ENCODE data around the gene NKX1-2.

Gene NKX1-2

GRCh38 chr10:124417895-124418725 lies 31.7 kb downstream of the NKX1-2 start:
- H3K4me3 ChIP-seq (ENCODE audit: low read length in 2 of 2): peak overlapping the region; percentile 74 to 95
- H3K79me1 ChIP-seq (ENCODE audit: low read depth, low read length): no peaks in the 10 kb centered on the region
- peak overlapping the region; percentile 99 for H3K23ac ChIP-seq (ENCODE audit: low read depth, low read length, poor library complexity)
- no peak overlapping the region for H4K91ac ChIP-seq (ENCODE audit: low read depth, low read length, poor library complexity)
- H3K4ac ChIP-seq (ENCODE audit: low read length): no peak overlapping the region
- H3K9me3 ChIP-seq (replicated peaks in 1 of 2; ENCODE audit: control insufficient read depth in 2 of 2, insufficient read depth in 1 of 2, low read depth in 1 of 2, low read length in 2 of 2): no peaks in the 10 kb centered on the region
- no CpG with 5 or more reads among the region's 64 CpGs for WGBS, 2 donors (ENCODE audit: extremely low coverage in 2 of 2, insufficient read length in 2 of 2, insufficient replicate concordance in 1 of 2)
- H3K9ac ChIP-seq (ENCODE audit: low read depth, low read length, poor library complexity): peak overlapping the region; percentile 80
- H2BK12ac ChIP-seq (ENCODE audit: low read length): no peak overlapping the region
- peak overlapping the region; percentile 59 for H2BK5ac ChIP-seq (ENCODE audit: low read length)
- no peak overlapping the region for H2AK5ac ChIP-seq (ENCODE audit: low read depth, low read length)
- no peak overlapping the region for H2BK120ac ChIP-seq (ENCODE audit: low read depth, low read length)
- H3K4me2 ChIP-seq (ENCODE audit: insufficient read depth, low read length, poor library complexity, severe bottlenecking): peak overlapping the region; percentile 90
- H3K27me3 ChIP-seq (ENCODE audit: control insufficient read depth in 3 of 3, insufficient read depth in 3 of 3, low read depth in 1 of 3, low read length in 3 of 3): peaks cover 0 to 38% (median 12%) of the 10 kb centered on the region in 3 experiments
- peak overlapping the region; percentile 49 for H3K14ac ChIP-seq (ENCODE audit: low read length)
- peak overlapping the region; percentile 73 for H3K18ac ChIP-seq (ENCODE audit: low read length)
- H3K36me3 ChIP-seq (replicated peaks in 1 of 2; ENCODE audit: control insufficient read depth in 2 of 2, insufficient read depth in 2 of 2, low read length in 2 of 2): no peaks in the 10 kb centered on the region
- H3K27ac ChIP-seq (replicated peaks; ENCODE audit: low read length): no peak overlapping the region
- peaks cover 3 to 6% of the 10 kb centered on the region in 2 donors for H3K4me1 ChIP-seq (ENCODE audit: control insufficient read depth in 2 of 2, insufficient read depth in 1 of 2, low read depth in 1 of 2, low read length in 2 of 2)
- H2BK15ac ChIP-seq (ENCODE audit: low read length): no peak overlapping the region
- H2AFZ ChIP-seq (ENCODE audit: low read length): peak overlapping the region; percentile 97
- DNase-seq (ENCODE audit: low spot score): peak; percentile 56
- H4K8ac ChIP-seq (ENCODE audit: low read depth, low read length): no peak overlapping the region

DNA sequence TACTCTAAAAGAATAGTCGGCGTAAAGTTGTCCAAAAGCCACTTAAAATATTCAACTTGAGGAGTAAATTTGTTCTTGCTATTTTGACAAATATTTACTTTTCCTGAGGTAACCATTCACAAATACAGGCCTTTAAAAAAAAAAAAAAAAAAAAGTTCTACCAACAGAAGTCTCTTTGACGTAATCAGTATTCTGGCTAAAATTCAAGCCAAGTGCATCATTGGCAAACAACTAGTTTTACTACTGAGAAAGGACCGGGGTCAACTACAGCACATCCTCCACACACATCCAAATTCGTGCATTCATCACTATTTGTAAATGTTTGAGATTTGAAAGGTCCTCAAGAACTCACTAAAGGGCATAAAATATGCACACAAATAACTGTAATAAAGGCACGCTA lies 33.1 kb downstream of the NKX1-2 start:
- H3K23ac ChIP-seq (ENCODE audit: low read depth, low read length, poor library complexity): no peak overlapping the region
- no peak overlapping the region for H2AK5ac ChIP-seq (ENCODE audit: low read depth, low read length)
- H2BK12ac ChIP-seq (ENCODE audit: low read length): no peak overlapping the region
- H2BK120ac ChIP-seq (ENCODE audit: low read depth, low read length): no peak overlapping the region
- no peak overlapping the region for H2AFZ ChIP-seq (ENCODE audit: low read length)
- no CpG with 5 or more reads among the region's 6 CpGs for WGBS, 2 donors (ENCODE audit: extremely low coverage in 2 of 2, insufficient read length in 2 of 2, insufficient replicate concordance in 1 of 2)
- no peak overlapping the region for H4K91ac ChIP-seq (ENCODE audit: low read depth, low read length, poor library complexity)
- H3K36me3 ChIP-seq (replicated peaks in 1 of 2; ENCODE audit: control insufficient read depth in 2 of 2, insufficient read depth in 2 of 2, low read length in 2 of 2): no peaks in the 10 kb centered on the region
- H4K8ac ChIP-seq (ENCODE audit: low read depth, low read length): no peak overlapping the region
- H3K27me3 ChIP-seq (ENCODE audit: control insufficient read depth in 3 of 3, insufficient read depth in 3 of 3, low read depth in 1 of 3, low read length in 3 of 3): peaks cover 0 to 25% (median 12%) of the 10 kb centered on the region in 3 experiments
- no peak overlapping the region for H2BK15ac ChIP-seq (ENCODE audit: low read length)
- H3K9ac ChIP-seq (ENCODE audit: low read depth, low read length, poor library complexity): no peak overlapping the region
- H3K18ac ChIP-seq (ENCODE audit: low read length): no peak overlapping the region
- no peaks in the 10 kb centered on the region for H3K9me3 ChIP-seq (replicated peaks in 1 of 2; ENCODE audit: control insufficient read depth in 2 of 2, insufficient read depth in 1 of 2, low read depth in 1 of 2, low read length in 2 of 2)
- no peak for DNase-seq (ENCODE audit: low spot score)
- peaks cover 3 to 6% of the 10 kb centered on the region in 2 donors for H3K4me1 ChIP-seq (ENCODE audit: control insufficient read depth in 2 of 2, insufficient read depth in 1 of 2, low read depth in 1 of 2, low read length in 2 of 2)
- H3K4me2 ChIP-seq (ENCODE audit: insufficient read depth, low read length, poor library complexity, severe bottlenecking): no peak overlapping the region
- no peak overlapping the region for H3K4me3 ChIP-seq (ENCODE audit: low read length in 2 of 2)
- H3K79me1 ChIP-seq (ENCODE audit: low read depth, low read length): no peaks in the 10 kb centered on the region
- no peak overlapping the region for H3K14ac ChIP-seq (ENCODE audit: low read length)
- no peak overlapping the region for H3K27ac ChIP-seq (replicated peaks; ENCODE audit: low read length)
- H2BK5ac ChIP-seq (ENCODE audit: low read length): no peak overlapping the region
- no peak overlapping the region for H3K4ac ChIP-seq (ENCODE audit: low read length)

DNA sequence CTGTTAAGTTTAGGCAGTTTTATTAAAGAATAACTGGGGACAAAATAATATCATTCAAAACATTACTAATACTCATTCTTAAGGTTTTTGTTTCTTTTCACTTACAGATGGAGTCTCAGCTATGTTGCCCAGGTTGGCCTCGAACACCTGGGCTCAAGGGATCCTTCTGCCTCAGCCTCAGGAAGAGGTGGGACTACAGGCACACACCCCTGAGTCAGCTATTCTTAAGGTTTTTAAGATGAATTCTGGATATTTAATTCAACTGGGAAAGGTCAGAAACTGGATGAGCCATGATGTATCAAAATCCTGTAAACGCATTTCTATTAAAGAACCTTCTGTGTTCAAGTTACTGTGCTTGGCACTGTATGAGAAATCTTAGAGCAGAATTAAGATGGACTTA lies 34.6 kb downstream of the NKX1-2 start:
- H3K4ac ChIP-seq (ENCODE audit: low read length): no peak overlapping the region
- H2AK5ac ChIP-seq (ENCODE audit: low read depth, low read length): no peak overlapping the region
- peaks cover 0 to 2% of the 10 kb centered on the region in 2 donors for H3K9me3 ChIP-seq (replicated peaks in 1 of 2; ENCODE audit: control insufficient read depth in 2 of 2, insufficient read depth in 1 of 2, low read depth in 1 of 2, low read length in 2 of 2)
- no peak overlapping the region for H3K14ac ChIP-seq (ENCODE audit: low read length)
- no peak overlapping the region for H2BK5ac ChIP-seq (ENCODE audit: low read length)
- no peaks in the 10 kb centered on the region for H3K79me1 ChIP-seq (ENCODE audit: low read depth, low read length)
- no peak overlapping the region for H4K8ac ChIP-seq (ENCODE audit: low read depth, low read length)
- H3K27me3 ChIP-seq (ENCODE audit: control insufficient read depth in 3 of 3, insufficient read depth in 3 of 3, low read depth in 1 of 3, low read length in 3 of 3): peaks cover 0 to 10% (median 7%) of the 10 kb centered on the region in 3 experiments
- no peak overlapping the region for H4K91ac ChIP-seq (ENCODE audit: low read depth, low read length, poor library complexity)
- H2BK120ac ChIP-seq (ENCODE audit: low read depth, low read length): no peak overlapping the region
- H2AFZ ChIP-seq (ENCODE audit: low read length): no peak overlapping the region
- whole genome bisulfite sequencing, 2 donors (ENCODE audit: extremely low coverage in 2 of 2, insufficient read length in 2 of 2, insufficient replicate concordance in 1 of 2): no CpG with 5 or more reads among the region's 2 CpGs
- no peak overlapping the region for H3K27ac ChIP-seq (replicated peaks; ENCODE audit: low read length)
- H3K4me1 ChIP-seq (ENCODE audit: control insufficient read depth in 2 of 2, insufficient read depth in 1 of 2, low read depth in 1 of 2, low read length in 2 of 2): peaks cover 3 to 6% of the 10 kb centered on the region in 2 donors
- no peak overlapping the region for H3K23ac ChIP-seq (ENCODE audit: low read depth, low read length, poor library complexity)
- no peak overlapping the region for H2BK12ac ChIP-seq (ENCODE audit: low read length)
- no peak overlapping the region for H3K4me2 ChIP-seq (ENCODE audit: insufficient read depth, low read length, poor library complexity, severe bottlenecking)
- H3K4me3 ChIP-seq (ENCODE audit: low read length in 2 of 2): no peak overlapping the region
- DNase-seq (ENCODE audit: low spot score): no peak
- no peak overlapping the region for H3K9ac ChIP-seq (ENCODE audit: low read depth, low read length, poor library complexity)
- H3K18ac ChIP-seq (ENCODE audit: low read length): no peak overlapping the region
- peaks cover 0 to 9% of the 10 kb centered on the region in 2 donors for H3K36me3 ChIP-seq (replicated peaks in 1 of 2; ENCODE audit: control insufficient read depth in 2 of 2, insufficient read depth in 2 of 2, low read length in 2 of 2)
- no peak overlapping the region for H2BK15ac ChIP-seq (ENCODE audit: low read length)

- DNase-seq (ENCODE audit: low spot score): no peak
- H2AFZ ChIP-seq (ENCODE audit: low read length): no peak overlapping the region
- H3K27ac ChIP-seq (replicated peaks; ENCODE audit: low read length): no peak overlapping the region
- H2BK5ac ChIP-seq (ENCODE audit: low read length): no peak overlapping the region
- H4K8ac ChIP-seq (ENCODE audit: low read depth, low read length): no peak overlapping the region
- no peaks in the 10 kb centered on the region for H3K27me3 ChIP-seq (ENCODE audit: control insufficient read depth in 3 of 3, insufficient read depth in 3 of 3, low read depth in 1 of 3, low read length in 3 of 3)
- no peaks in the 10 kb centered on the region for H3K79me1 ChIP-seq (ENCODE audit: low read depth, low read length)
- no peak overlapping the region for H3K23ac ChIP-seq (ENCODE audit: low read depth, low read length, poor library complexity)
- H3K4me3 ChIP-seq (ENCODE audit: low read length in 2 of 2): no peak overlapping the region
- H3K36me3 ChIP-seq (replicated peaks in 1 of 2; ENCODE audit: control insufficient read depth in 2 of 2, insufficient read depth in 2 of 2, low read length in 2 of 2): peaks cover 2 to 19% of the 10 kb centered on the region in 2 donors
- H3K4me1 ChIP-seq (ENCODE audit: control insufficient read depth in 2 of 2, insufficient read depth in 1 of 2, low read depth in 1 of 2, low read length in 2 of 2): peaks cover 0 to 6% of the 10 kb centered on the region in 2 donors
- H3K9me3 ChIP-seq (replicated peaks in 1 of 2; ENCODE audit: control insufficient read depth in 2 of 2, insufficient read depth in 1 of 2, low read depth in 1 of 2, low read length in 2 of 2): peaks cover 0 to 2% of the 10 kb centered on the region in 2 donors
- no peak overlapping the region for H2BK12ac ChIP-seq (ENCODE audit: low read length)
- H3K4ac ChIP-seq (ENCODE audit: low read length): no peak overlapping the region
- H3K14ac ChIP-seq (ENCODE audit: low read length): no peak overlapping the region
- H3K9ac ChIP-seq (ENCODE audit: low read depth, low read length, poor library complexity): no peak overlapping the region
- no peak overlapping the region for H2BK15ac ChIP-seq (ENCODE audit: low read length)
- no peak overlapping the region for H2BK120ac ChIP-seq (ENCODE audit: low read depth, low read length)
- no peak overlapping the region for H3K18ac ChIP-seq (ENCODE audit: low read length)
- no peak overlapping the region for H3K4me2 ChIP-seq (ENCODE audit: insufficient read depth, low read length, poor library complexity, severe bottlenecking)
- H4K91ac ChIP-seq (ENCODE audit: low read depth, low read length, poor library complexity): no peak overlapping the region
- no peak overlapping the region for H2AK5ac ChIP-seq (ENCODE audit: low read depth, low read length)
- no CpG with 5 or more reads among the region's 4 CpGs for WGBS, 2 donors (ENCODE audit: extremely low coverage in 2 of 2, insufficient read length in 2 of 2, insufficient replicate concordance in 1 of 2)
These were observed 35.8 kb downstream of the NKX1-2 start for GRCh38 chr10:124414076-124414475.

Data from neuronal stem cell (in vitro differentiated cells).